GM21381 (cell line): ENCODE data around the gene CSF1R.
A peak's percentile ranks its signal among the peaks of the same experiment; 100 is the strongest.
"Not testable (repeated sequence)": the region's sequence is repeated elsewhere in the genome, so short reads cannot be mapped to it uniquely, and the experiment has no call there.

Experiments
- ATAC-seq: cut with Tn5 transposase; IDR thresholded peaks from one replicate; pipeline ENCODE4 v1.9.1; 2021; ENCODE audit warnings: mild to moderate bottlenecking, moderate library complexity; ENCODE audit not compliant: unreplicated experiment

The CSF1R gene

GRCh38 chr5:150105928-150106615 is 19.7 kb upstream of the CSF1R start:
- no peak for ATAC-seq

GRCh38 chr5:150104550-150104870 is 18.2 kb upstream of the CSF1R start:
- ATAC-seq = no peak

- ATAC-seq = no peak
These were observed 17.6 kb upstream of the CSF1R start for GRCh38 chr5:150103678-150104549.

- ATAC-seq = no peak
These were observed 14.7 kb upstream of the CSF1R start for GRCh38 chr5:150101023-150101422.

GRCh38 chr5:150097152-150097551 is 10.8 kb upstream of the CSF1R start:
- no peak for ATAC-seq

- peak; percentile 72 for ATAC-seq
These were observed 5.9 kb upstream of the CSF1R start for GRCh38 chr5:150092159-150092787.

- no peak for ATAC-seq
These were observed 1.0 kb downstream of the CSF1R start for GRCh38 chr5:150085191-150085912.

- not testable (repeated sequence) for ATAC-seq
These were observed 1.6 kb downstream of the CSF1R start for GRCh38 chr5:150084754-150085153.

GRCh38 chr5:150082889-150083288 is 3.5 kb downstream of the CSF1R start:
- no peak for ATAC-seq

GRCh38 chr5:150082374-150082773 is 4.0 kb downstream of the CSF1R start:
- ATAC-seq = peak; percentile 15

GRCh38 chr5:150081541-150082283 is 4.6 kb downstream of the CSF1R start:
- peak; percentile 81 for ATAC-seq

GRCh38 chr5:150080696-150081435 is 5.5 kb downstream of the CSF1R start:
- ATAC-seq = no peak

- ATAC-seq = no peak
These were observed 6.4 kb downstream of the CSF1R start for GRCh38 chr5:150079909-150080461.

- no peak for ATAC-seq
These were observed 7.3 kb downstream of the CSF1R start for GRCh38 chr5:150078802-150079689.

- ATAC-seq = no peak
These were observed 8.2 kb downstream of the CSF1R start for GRCh38 chr5:150077996-150078801.

- no peak for ATAC-seq
These were observed 9.3 kb downstream of the CSF1R start for GRCh38 chr5:150077060-150077459.

- no peak for ATAC-seq
These were observed 10.5 kb downstream of the CSF1R start for GRCh38 chr5:150075806-150076205.

GRCh38 chr5:150075233-150075632 is 11.1 kb downstream of the CSF1R start:
- ATAC-seq = no peak
